ENCODE data around the gene PSMG4.

PSMG4 gene

DNA sequence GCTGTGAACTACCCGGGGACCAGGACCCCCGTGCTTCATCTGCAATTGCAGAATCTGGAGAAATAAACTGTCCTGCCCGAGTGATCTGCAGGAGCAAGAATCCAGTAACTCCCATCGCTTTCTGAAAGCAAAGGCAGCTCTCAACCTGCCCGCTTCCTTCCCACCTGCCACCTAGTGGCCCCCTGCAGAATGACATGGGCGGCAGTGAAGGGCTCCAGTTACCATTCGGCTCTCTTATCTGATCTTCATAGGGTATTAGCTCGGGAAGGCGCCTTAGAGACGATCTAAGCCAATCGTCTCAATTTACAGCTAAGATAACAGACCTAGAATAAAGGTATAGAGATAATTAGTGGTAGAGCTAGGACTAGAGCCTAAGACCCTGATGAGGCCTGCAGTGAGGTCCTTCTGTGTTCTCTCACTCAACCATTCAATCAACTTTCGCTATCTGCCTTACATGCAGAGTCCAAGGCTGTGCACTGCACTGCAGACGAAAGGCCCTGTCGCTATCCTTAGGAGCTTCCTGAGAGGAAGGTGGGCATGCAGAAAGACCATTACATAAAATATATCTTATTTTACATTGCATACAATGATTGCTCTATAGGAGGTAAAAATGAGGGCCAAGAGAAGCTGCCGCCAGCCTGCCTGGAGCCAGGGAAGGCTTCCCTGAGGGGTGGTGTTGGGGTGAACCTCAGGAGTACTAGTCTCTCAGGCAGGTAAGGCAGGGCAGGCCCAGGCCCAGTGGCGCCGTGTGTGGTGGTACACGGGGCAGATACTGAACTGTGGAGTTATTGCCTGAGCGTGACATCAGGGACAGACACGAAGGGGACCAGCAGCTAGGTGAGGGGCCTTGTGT, 7.1 kb upstream of the PSMG4 start:
- H3K27me3 ChIP-seq (ENCODE audit: insufficient read depth, low read depth, severe bottlenecking), result peaks cover 36% of the 10 kb centered on the region
- peak; percentile 98 for TF ChIP-seq CTCF (IDR thresholded peaks at IDR 0.05; ENCODE audit: low read depth, low read length)
- DNase-seq, result peak; percentile 98
- H3K36me3 ChIP-seq, result no peaks in the 10 kb centered on the region
- peaks cover 4% of the 10 kb centered on the region for H3K9me3 ChIP-seq (ENCODE audit: severe bottlenecking)
- no peak overlapping the region for H3K27ac ChIP-seq
- no peak overlapping the region for H3K4me3 ChIP-seq (ENCODE audit: low read depth, low read length)

DNA sequence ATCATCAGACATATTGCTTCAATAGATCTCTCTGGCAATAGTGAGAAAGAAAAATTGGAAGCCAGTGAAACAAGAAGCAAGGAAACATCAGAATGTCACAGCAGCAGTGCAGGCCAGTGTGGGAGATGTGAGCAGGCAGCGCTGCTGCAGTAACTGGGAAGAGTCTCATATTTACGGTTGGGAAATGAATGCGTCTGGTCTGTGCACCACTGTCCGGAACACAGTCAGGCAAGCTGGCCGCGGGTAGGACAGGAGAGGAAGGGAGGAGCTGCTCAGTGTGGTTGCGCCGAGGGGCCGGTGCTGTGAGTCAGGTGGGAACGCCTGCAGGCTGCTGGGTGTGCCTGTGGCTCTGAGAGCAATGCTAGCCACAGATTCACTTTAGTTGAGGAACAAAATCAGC, 6.4 kb upstream of the PSMG4 start:
- Histone ChIP-seq H3K27me3 (ENCODE audit: insufficient read depth, low read depth, severe bottlenecking) (peaks cover 40% of the 10 kb centered on the region), H3K36me3 (no peaks in the 10 kb centered on the region), H3K9me3 (ENCODE audit: severe bottlenecking) (peaks cover 4% of the 10 kb centered on the region), H3K4me3 (ENCODE audit: low read depth, low read length) (no peak overlapping the region), H3K27ac (no peak overlapping the region)
- DNase-seq, result no peak
- TF ChIP-seq CTCF (IDR thresholded peaks at IDR 0.05; ENCODE audit: low read depth, low read length), result no peak

DNA sequence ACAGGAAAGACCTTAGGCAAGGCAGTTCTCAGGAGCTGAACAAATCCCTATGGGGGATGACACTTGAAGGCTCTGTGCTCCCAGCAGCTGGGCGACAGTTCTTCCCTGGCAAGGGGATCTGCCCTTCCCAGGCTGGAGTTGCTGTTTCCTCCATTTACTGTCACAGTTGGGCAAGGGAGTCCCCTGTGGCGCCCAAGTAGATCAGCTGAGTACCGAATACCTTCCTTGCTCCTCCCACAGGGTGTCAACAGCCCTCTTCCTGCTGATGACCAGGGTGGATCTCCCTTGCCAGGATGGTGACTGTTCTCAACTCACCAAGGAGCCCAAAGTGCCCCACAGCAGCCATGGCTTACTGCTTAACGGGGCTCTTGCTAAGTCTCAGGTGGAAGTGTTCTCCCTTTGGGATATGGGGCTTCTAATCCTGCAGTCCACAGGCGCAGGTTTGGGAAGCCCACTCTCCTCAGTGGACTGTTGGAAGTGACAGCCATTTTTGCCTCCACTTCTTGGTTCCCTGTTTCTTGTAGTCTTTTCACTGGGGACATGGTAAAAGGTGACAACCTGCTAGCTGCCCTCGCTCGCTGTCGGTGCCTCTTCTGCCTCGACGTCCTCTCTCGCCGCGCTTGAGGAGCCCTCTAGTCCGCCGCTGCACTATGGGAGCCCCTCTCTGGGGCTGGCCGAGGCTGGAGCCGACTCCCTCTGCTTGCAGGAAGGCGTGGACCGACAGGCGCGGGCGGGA, 5.7 kb upstream of the PSMG4 start:
- H3K9me3 ChIP-seq (ENCODE audit: severe bottlenecking), result peaks cover 4% of the 10 kb centered on the region
- no peaks in the 10 kb centered on the region for H3K36me3 ChIP-seq
- H3K4me3 ChIP-seq (ENCODE audit: low read depth, low read length), result no peak overlapping the region
- peaks cover 45% of the 10 kb centered on the region for H3K27me3 ChIP-seq (ENCODE audit: insufficient read depth, low read depth, severe bottlenecking)
- DNase-seq, result no peak
- no peak for TF ChIP-seq CTCF (IDR thresholded peaks at IDR 0.05; ENCODE audit: low read depth, low read length)
- H3K27ac ChIP-seq, result no peak overlapping the region

DNA sequence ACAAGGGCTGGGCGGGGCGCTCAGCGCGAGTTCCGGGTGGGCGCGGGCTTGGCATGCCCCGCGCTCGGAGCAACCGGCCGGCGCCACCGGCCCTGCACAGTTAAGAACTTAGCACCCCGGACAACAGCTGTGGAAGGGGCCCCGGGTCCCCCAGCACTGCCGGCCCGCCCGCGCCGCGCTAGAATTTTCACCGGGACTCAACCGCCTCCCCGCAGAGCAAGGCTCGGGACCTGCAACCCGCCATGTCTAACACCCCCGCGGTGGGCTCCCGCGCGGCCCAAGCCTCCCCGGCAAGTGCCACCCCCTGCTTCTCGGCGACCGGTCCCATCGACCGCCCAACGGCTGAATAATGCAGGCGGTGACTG, 5.2 kb upstream of the PSMG4 start:
- no peak overlapping the region for H3K27ac ChIP-seq
- no peak for DNase-seq
- no peaks in the 10 kb centered on the region for H3K36me3 ChIP-seq
- no peak overlapping the region for H3K4me3 ChIP-seq (ENCODE audit: low read depth, low read length)
- no peak for TF ChIP-seq CTCF (IDR thresholded peaks at IDR 0.05; ENCODE audit: low read depth, low read length)
- peaks cover 49% of the 10 kb centered on the region for H3K27me3 ChIP-seq (ENCODE audit: insufficient read depth, low read depth, severe bottlenecking)
- H3K9me3 ChIP-seq (ENCODE audit: severe bottlenecking), result peaks cover 4% of the 10 kb centered on the region

DNA sequence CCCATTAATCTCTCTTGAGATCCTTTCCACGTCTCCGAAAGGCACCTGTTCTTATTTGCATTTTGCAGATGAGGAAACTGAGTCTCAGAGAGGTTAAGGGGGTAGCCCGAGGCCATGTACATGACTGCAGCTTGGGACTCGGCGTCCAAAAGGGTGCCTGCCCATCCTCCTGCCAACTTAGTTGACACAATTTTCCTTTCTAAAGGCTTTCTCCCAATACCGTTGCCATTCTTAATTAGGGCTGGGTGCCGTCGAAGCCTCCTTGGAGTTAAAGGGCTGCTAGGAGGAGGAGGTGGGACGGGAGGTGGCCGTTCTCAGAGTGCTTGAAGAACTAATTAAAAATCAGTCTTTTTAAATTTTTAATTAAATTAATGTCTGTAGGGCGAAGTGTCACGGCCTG, 546 bp upstream of the PSMG4 start:
- Histone ChIP-seq H3K4me3 (ENCODE audit: low read depth, low read length) (peak overlapping the region; percentile 70), H3K36me3 (peaks cover 9% of the 10 kb centered on the region), H3K27ac (no peak overlapping the region), H3K27me3 (ENCODE audit: insufficient read depth, low read depth, severe bottlenecking) (peaks cover 16% of the 10 kb centered on the region), H3K9me3 (ENCODE audit: severe bottlenecking) (peaks cover 4% of the 10 kb centered on the region)
- DNase-seq, result no peak
- TF ChIP-seq CTCF (IDR thresholded peaks at IDR 0.05; ENCODE audit: low read depth, low read length), result no peak
